GM18526 (cell line): Measurements from ENCODE around the gene TARBP1.
A peak's percentile ranks its signal among the peaks of the same experiment; 100 is the strongest.

Source experiments
- POLR2A ChIP-seq: IDR thresholded peaks from 3 replicates; pipeline ENCODE4 v1.6.1; 2011; ENCODE audit not compliant: insufficient read length; ENCODE audit errors: extremely low read depth

The TARBP1 gene

DNA sequence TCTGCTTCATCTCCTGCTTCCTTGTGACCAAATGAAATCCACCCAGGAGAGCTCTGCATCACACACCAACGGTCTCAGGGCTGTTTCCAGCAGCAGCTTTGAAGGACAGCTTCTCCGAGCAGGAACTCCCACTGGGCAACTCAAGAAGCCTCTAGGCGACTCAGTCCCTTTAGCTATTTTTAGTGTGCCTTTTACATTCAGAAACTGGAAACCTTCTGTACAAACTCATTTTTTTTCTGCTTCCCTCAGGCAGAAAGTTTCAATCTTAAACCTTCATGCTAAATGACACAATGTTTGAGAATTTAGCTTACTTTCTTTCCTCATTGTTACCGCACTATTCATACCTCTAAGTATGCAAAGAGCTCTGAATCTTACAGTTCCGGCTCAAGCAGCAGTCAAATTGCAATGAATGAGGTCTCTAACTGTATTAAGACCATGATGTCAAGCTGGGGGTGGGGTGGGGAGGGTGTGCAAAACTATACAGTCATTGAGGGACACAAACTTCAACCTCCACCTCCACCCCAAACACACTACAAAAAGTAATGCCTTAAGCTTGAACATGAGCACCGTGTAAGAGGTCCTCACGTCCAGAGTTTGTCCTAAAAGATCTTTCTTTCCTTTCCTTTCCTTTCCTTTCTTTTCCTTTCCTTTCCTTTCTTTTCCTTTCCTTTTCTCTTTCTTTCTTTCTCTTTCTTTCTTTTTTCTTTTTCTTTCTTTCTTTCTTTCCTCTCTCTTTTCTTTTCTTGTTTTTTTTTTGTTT, 16.4 kb upstream of the TARBP1 start:
- TF ChIP-seq POLR2A = no peak

DNA sequence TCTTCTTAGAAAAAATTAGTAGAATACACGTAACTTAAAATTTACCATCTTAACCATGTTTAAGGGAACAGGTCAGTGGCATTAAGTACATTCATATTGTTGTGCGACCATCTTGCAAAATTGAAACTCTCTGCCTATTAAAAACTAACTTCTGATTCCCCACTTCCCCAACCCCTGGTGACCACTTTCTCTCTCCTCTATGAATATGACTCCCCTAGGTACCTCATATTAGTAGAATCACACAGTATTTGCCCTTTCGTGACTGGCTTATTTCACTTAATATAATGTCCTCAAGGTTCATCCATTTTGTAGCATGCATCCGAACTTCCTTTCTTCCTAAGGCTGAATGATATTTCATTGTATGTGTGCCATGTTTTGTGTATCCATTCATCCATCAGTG, 15.1 kb upstream of the TARBP1 start:
- TF ChIP-seq POLR2A = no peak

DNA sequence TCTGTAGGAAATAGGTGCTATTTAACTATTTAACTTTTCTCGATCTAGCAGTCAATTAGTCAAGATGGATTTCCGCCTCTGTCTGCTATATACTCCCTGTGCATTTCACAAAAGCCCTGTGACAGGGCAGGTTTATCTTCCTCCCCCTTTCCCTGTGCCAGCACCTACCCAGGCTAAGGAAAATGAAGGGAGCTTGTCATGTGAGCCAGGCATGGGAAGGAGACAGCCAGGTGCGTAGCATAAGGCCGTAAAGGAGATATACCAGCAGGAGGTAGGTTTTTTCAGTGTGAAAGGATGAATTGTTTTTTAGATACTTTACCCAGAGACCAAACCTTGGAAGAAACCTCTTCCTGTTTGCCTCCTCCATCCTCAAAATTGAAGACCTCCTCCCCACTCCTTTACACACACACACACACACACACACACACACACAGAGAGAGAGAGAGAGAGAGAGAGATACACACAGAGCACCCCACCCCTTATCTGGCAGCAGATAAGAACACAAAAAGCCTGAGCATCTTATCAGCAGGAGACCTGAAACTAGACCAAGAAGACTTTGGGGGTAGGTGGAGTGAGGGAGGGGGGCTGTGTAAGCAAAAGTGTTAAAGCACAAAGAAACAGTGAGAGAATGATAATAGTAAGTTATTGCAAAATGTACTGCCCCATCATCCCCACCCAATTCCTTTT, 12.0 kb upstream of the TARBP1 start:
- TF ChIP-seq POLR2A = no peak

DNA sequence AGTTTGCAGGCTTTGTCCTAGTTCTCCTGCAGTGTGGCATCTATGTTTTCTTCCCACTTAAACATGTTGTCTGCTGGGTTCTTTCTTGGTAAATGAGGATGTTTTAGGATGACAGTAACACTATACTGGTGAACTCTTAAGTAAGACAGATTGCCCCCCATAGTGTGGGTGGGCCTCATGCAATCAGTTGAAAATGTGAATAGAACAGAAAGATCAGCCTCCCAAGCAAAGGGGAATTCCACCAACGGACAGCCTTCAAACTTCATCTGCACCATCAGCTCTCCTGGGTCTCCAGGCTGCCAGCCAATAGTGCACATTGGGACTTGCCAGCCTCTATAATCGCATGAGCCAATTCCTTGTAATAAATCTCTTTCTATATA, 10.7 kb upstream of the TARBP1 start:
- no peak for TF ChIP-seq POLR2A

- no peak for TF ChIP-seq POLR2A
Observed at GRCh38 chr1:234489007-234489697, 10.2 kb upstream of the TARBP1 start.

DNA sequence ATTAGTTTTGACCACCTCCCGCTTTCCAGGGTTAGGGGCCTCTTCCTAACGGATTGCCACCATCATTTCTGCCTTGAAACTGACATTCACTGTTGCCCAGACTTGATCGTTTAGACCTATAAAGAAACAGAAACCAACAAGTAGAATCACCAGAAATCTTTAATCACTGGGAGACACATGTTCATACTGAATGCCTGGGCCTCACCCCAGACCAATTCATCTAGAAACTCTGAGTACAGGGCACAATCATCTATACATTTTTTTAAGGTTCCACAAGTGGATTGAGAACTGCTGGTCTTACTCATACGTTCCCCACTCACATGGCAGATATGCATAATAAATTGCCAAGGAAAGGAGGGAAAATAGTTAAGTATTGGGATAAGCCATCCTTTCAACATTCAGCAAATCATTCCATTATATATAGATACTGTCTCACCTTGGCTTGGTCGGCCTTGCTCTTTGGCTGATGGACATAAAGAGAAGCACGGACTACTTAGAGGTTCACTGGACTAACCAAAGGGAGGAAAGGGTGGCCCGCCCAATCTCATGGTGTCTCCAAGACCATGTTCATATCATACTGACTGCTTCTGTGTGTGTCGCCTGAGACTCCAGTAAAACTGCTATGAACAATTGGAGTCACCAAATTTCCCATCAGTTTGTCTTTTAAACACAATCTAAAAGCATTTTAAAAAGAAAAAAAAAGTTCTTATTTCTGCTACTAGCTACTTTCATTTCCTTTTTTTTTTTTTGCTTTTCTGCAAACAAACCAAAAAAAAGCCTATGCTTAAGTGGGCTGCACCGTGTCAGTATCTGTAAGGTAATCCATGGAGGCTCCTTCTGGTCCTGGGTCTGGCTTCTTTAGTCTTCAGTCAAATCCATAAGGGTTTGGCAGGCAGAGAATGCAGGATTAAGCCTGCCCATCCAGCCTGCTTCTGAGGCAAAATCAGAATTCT, 9.4 kb upstream of the TARBP1 start:
- TF ChIP-seq POLR2A = no peak

DNA sequence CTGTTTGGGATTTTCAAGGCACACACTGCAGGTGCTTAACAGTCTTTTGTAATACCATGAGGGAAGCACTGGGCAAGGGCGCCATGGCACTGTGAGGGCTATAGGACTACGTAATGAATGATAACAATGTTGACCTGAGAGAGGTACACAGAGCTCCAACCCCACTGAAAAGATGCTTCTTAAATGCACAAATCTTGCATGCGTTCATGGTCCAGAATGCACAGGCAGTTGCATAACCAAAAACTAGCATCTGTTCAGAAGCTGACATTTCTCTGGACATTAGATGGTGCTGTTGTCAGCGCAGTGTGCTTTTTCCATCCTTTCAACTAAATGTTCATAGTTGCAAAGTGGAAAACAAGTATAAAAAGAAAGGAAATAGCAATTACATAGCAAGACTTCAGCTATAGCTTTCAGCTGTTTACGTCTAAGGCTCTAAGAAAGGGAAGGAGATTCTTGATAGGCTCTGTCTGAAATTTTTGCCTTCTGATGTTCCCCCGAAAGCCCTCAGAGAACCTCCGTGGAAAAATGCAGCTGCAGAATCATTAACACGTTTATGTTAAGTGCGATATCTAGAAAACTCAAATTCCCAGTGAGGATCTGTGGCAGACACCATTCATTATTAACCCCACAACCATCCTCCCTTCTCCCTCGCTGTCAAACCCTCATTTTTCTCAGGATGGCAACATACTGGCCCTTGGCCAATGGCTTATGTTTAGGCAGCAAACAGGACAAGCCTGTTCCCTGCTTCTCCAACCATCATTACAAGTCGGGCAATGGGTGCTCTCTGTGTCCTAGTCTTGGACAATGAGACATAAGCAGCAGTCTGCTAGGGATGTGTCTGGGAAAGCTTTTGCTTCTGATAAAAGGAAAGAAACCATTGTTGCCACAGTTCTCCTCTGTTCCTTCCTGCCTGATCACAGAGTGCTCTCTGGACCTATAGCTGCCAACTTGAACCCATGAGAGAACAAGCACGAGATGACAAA, 8.2 kb upstream of the TARBP1 start:
- no peak for TF ChIP-seq POLR2A

GRCh38 chr1:234484991-234485739, 6.2 kb upstream of the TARBP1 start:
- TF ChIP-seq POLR2A = no peak

DNA sequence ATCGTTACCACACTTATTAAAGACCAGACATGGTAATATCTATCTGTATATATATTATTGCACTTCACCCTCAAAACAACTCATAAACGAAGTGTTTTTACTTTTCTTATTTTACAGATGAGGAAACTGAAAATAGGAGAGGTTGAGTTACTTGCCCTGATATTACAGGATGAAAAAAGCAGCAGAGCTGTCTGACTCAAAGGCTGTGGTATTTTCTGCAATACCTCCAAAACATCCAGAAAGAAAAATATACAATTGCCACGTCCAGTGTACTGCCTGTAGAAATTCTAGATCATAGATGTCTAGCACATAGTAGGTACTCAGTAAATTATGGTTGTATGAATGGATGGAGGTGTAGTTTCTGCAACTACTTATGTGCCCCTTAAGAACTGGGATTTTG, 5.2 kb upstream of the TARBP1 start:
- no peak for TF ChIP-seq POLR2A

GRCh38 chr1:234481771-234482170, 2.8 kb upstream of the TARBP1 start:
- TF ChIP-seq POLR2A = no peak

DNA sequence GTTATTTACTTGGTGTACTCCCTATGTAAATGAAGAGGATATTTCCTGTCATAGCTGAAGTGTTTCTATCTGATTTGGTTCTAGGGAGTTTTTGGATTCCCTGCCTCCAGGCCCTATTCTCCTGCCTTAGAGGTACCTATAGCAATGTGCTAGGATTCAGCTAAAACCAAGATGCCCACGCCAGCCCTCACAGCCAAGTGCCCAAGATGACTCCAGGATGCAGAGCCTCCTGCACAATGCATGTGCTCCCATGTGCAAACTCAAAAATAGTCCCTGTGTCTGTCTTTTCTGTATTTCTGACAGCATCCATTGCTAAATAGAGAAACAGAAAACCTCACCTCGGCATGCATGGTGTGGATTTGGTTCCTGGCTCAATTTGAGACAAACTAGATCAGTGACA, 887 bp upstream of the TARBP1 start:
- TF ChIP-seq POLR2A = no peak

DNA sequence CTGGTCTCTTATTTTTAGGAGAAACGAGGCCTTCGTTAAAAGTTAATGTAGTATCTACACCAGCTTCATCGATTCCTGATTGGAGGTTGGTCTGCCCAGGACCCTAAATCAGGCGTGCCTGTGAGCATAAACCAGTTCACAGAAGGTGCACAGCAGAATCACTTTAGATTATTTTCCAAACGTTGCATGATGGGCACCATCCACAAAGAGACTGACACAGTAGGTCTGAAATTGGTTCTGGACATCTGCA, 256 bp upstream of the TARBP1 start:
- TF ChIP-seq POLR2A = no peak

DNA sequence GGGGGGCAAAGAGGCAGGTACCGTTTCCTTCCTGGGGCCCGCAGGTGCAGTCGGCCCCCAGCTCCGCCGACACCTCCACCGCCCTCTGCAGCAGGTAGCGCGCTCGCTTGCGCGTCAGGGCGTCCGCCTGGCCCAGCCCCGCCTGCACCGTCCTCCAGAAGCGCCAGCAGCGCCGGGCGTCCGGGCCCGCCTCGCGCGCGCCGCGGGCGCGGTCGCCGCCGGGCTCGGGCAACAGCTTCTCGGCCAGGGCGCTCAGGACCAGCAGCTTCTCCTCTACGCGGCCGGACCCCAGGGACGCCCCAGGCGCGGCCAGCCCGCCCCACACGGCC, 863 bp downstream of the TARBP1 start:
- TF ChIP-seq POLR2A = peak; percentile 59

DNA sequence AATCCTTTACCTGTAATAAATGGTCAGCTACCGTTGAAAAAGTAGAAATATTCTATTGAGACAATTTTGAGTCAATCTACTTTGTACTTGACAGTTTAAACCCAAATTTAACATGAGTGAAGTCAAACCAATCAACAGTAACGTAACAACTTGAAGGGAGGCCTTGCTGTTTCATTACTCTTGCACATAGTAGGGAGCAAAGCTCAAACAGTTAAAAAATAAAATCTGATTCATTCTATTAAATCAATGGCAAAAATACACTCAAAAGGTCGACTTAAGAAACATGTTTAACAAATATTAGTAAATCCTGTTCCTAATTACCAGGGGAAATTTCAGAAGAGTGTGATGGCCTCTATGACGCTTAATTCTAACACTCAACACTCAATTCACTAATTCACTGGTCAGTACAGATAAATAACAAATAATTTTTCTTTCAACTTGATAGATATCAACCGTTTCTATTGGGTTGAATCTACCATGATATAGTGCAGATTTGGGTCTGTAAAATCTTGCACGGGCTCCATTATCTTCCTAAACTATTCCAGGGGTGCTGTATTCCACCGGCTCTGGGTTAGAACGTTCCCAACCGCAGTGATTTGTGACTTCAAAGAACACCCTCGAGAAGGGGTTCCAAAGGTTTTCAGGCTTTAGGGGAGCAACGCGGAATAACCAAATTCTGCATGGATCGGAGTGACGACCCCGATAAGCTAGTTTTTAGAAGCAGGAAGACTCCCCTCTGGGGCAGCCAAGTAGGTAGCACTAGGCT, 1.4 kb downstream of the TARBP1 start:
- TF ChIP-seq POLR2A = no peak
